Mesothelial cell of epicardium (in vitro differentiated cells): ENCODE data around the gene CLMP. TPM values are rescaled to one million over a fixed set of nuclear protein-coding genes. Genes with fewer than 3 reads are reported as not detected.
"Not testable (repeated sequence)": the region's sequence is repeated elsewhere in the genome, so short reads cannot be mapped to it uniquely, and the experiment has no call there.

Experiments
- DNase-seq, 2 experiments: peaks; one replicate each; pipeline ENCODE4 v3.0.0; 2021; ENCODE audit warnings: low spot score in 2 of 2; ENCODE audit not compliant: unreplicated experiment in 2 of 2
- H3K27ac Mint-ChIP-seq: 2 replicates; pipeline ENCODE4 v1.8.0; 2021; ENCODE audit warnings: mixed read lengths
- H3K27me3 Mint-ChIP-seq: 2 replicates; pipeline ENCODE4 v1.8.0; 2021; ENCODE audit warnings: low read depth, mixed read lengths
- H3K36me3 Mint-ChIP-seq: 2 replicates; pipeline ENCODE4 v1.8.0; 2021; ENCODE audit warnings: mixed read lengths
- H3K4me1 Mint-ChIP-seq: 2 replicates; pipeline ENCODE4 v1.8.0; 2021; ENCODE audit warnings: mixed read lengths
- H3K4me3 Mint-ChIP-seq: 2 replicates; pipeline ENCODE4 v1.8.0; 2021; ENCODE audit warnings: mild to moderate bottlenecking, moderate library complexity, mixed read lengths
- H3K9me3 Mint-ChIP-seq: 2 replicates; pipeline ENCODE4 v1.8.0; 2021; ENCODE audit warnings: mixed read lengths
- total RNA-seq: library from RNA; stranded (reverse); gene quantifications from 3 replicates; pipeline ENCODE4 v1.2.1, GENCODE V29; 2021
- TF ChIP-seq, protein P1 (sequence below): fragments of 200-600 bp; sonication (generic); IDR thresholded peaks from one replicate; pipeline ENCODE4 v1.5.0; 2021; ENCODE audit warnings: antibody characterized with exemption; ENCODE audit not compliant: unreplicated experiment

The CLMP gene
- total RNA-seq, 1 donor from 2014 or later = 18.0 TPM

DNA sequence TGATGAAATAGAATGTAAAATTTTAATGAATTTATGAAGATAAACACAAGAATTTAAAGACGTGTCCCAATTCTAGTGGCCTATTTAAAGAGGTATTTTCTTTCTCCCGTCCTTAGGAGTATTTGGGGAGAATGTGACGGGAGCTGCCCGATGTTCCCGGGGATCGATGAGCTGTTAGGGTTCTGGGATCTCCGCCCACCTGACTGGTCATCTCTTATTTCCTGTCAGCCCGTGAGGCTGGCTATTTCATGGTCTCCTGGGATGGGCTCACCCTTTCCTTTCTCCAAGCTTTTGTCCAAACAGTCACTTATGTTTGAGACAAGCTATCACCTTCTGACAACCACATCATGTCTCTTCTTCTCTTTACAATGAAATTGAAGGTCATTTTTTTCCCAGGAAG is 16.9 kb upstream of the CLMP start:
- Mint-ChIP-seq H3K27me3 (no peaks in the 10 kb centered on the region), H3K9me3 (no peaks in the 10 kb centered on the region), H3K4me1 (peaks cover 16% of the 10 kb centered on the region), H3K36me3 (no peaks in the 10 kb centered on the region), H3K4me3 (no peak overlapping the region), H3K27ac (no peak overlapping the region)
- TF ChIP-seq, protein P1, sequence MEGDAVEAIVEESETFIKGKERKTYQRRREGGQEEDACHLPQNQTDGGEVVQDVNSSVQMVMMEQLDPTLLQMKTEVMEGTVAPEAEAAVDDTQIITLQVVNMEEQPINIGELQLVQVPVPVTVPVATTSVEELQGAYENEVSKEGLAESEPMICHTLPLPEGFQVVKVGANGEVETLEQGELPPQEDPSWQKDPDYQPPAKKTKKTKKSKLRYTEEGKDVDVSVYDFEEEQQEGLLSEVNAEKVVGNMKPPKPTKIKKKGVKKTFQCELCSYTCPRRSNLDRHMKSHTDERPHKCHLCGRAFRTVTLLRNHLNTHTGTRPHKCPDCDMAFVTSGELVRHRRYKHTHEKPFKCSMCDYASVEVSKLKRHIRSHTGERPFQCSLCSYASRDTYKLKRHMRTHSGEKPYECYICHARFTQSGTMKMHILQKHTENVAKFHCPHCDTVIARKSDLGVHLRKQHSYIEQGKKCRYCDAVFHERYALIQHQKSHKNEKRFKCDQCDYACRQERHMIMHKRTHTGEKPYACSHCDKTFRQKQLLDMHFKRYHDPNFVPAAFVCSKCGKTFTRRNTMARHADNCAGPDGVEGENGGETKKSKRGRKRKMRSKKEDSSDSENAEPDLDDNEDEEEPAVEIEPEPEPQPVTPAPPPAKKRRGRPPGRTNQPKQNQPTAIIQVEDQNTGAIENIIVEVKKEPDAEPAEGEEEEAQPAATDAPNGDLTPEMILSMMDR = no peak
- no peak for DNase-seq

DNA sequence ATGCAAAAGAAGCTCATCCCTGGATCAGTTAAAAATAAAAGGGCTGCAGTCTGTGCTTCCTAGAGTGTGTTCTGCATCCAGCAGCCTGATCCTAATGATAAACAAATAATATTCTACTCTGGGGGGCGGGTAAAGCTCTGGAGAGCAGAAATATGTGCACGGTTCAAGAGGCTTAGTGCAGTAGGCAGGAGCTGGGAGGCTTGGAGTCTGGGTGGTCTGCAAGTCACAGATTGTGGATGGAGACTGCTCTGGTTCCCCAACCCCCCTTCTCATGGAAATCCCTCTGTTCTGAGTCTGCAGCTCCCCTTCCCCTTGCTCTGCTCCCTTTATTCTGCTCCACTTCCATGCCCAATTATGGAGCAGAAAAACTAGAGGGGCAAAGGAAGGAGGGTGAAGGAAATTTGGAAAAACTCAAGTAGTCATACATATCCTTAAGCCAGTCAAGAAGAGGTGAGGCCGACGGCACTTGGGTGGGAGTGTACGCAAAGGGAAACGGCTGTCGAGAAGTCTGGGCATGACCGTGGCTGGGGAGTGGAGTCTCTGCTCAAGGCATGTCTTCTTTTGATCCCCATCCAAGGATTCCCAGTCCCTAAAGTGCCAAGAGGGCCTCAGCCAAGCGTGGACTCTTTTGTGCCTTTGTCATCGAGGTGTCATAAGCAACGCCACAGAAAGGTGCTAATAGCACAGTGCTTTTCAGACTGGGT is 16.3 kb upstream of the CLMP start:
- H3K4me3 Mint-ChIP-seq = no peak overlapping the region
- peaks cover 22% of the 10 kb centered on the region for H3K4me1 Mint-ChIP-seq
- no peaks in the 10 kb centered on the region for H3K9me3 Mint-ChIP-seq
- TF ChIP-seq, protein P1 = no peak
- no peak for DNase-seq
- no peaks in the 10 kb centered on the region for H3K27me3 Mint-ChIP-seq
- H3K36me3 Mint-ChIP-seq = no peaks in the 10 kb centered on the region
- H3K27ac Mint-ChIP-seq = no peak overlapping the region

DNA sequence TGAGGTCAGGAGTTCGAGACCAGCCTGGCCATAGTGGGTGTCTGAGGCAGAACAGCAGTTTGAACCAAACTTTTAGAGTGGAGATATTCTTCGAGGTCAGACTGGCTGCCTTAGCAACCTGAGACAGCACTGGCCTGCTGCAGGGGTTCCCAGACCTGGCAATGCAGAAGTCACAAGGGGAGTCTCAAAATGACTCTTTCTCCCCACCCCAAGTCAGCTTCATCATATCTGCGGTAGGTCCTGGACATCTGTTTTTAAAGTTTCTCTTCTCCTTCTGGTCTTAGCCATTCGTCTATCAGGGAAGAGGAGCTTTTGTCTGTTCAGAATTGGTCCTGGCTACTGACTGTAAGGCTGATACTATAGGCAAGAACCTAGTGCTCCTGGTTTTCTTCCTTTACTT is 14.5 kb upstream of the CLMP start:
- H3K27me3 Mint-ChIP-seq = no peaks in the 10 kb centered on the region
- TF ChIP-seq, protein P1 = no peak
- DNase-seq = no peak
- H3K27ac Mint-ChIP-seq = peak overlapping the region; percentile 31
- H3K4me3 Mint-ChIP-seq = no peak overlapping the region
- H3K36me3 Mint-ChIP-seq = no peaks in the 10 kb centered on the region
- H3K4me1 Mint-ChIP-seq = peaks cover 22% of the 10 kb centered on the region
- no peaks in the 10 kb centered on the region for H3K9me3 Mint-ChIP-seq

DNA sequence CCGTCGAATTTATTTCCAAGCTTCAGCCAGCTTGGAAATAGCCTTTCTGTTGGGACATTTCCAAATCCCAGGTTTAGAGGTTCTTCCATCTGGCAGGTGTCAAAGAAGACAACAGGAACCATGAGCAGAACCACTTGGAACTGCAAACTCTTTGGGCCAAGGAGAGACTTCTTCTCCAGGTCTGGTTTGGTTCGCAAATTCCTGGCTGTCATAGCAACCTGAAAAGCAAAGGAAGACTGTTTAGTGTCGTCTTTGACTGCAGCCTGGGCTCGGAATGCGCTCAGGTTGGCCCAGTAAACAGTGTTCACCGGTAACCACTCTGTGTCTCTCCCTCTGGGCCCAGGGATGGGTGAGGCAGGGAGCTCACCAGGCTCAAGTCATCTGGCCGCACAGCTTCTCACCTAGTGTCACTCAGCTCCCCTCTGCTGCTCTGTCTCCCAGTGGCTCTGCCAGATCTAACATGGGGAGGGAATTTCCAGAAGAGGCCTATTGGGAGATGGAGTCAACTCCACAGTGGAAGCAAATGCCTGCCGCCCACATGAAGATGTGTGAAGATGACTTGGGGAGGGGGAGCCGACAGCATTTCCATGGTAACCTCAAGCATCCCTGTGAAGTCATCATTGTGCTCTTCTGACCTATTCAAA is 11.9 kb upstream of the CLMP start:
- H3K4me1 Mint-ChIP-seq = peaks cover 34% of the 10 kb centered on the region
- H3K9me3 Mint-ChIP-seq = no peaks in the 10 kb centered on the region
- no peaks in the 10 kb centered on the region for H3K27me3 Mint-ChIP-seq
- DNase-seq = no peak
- H3K27ac Mint-ChIP-seq = no peak overlapping the region
- TF ChIP-seq, protein P1 = no peak
- no peak overlapping the region for H3K4me3 Mint-ChIP-seq
- no peaks in the 10 kb centered on the region for H3K36me3 Mint-ChIP-seq

DNA sequence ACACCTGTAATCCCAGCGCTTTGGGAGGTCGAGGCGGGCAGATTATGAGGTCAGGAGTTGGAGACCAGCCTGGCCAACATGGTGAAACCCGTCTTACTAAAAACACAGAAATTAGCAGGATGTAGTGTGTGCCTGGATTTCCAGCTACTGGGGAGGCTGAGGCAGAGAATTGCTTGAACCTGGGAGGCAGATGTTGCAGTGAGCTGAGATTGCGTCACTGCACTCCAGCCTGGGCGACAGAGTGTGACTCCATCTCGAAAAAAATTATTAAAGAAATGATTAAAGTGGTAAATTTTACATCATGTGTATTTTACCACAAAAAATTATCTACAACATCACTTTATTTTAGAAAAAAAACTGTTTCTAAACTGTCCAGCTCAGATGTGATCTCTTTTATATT is 11.0 kb upstream of the CLMP start:
- peaks cover 31% of the 10 kb centered on the region for H3K4me1 Mint-ChIP-seq
- H3K4me3 Mint-ChIP-seq, H3K27ac Mint-ChIP-seq, H3K36me3 Mint-ChIP-seq, H3K9me3 Mint-ChIP-seq, H3K27me3 Mint-ChIP-seq, DNase-seq: not testable (repeated sequence)

DNA sequence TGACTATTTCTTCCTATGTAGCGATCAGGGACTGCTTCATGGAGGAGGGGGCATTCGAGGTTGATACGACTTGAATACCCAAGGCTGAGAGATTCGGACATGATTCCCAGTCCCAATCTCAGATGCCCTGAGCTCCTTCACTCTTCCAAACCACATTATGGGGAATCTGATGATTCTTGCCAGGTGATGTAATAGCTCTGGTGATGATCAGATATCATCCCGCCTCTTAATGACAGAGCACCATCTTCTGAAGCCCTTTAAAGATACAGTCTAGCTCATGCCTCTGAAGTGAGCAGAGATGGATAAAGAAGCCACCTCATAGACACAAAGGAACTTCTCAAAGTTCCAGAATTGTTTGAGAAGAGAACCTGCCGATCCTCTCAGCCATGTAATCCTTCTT is 8.9 kb upstream of the CLMP start:
- Mint-ChIP-seq H3K36me3 (no peaks in the 10 kb centered on the region), H3K27ac (no peak overlapping the region), H3K27me3 (peaks cover 4% of the 10 kb centered on the region), H3K4me3 (no peak overlapping the region), H3K9me3 (no peaks in the 10 kb centered on the region), H3K4me1 (peaks cover 26% of the 10 kb centered on the region)
- DNase-seq = no peak
- TF ChIP-seq, protein P1 = no peak
